ENCODE data around the gene BTK. TPM values are rescaled to one million over a fixed set of nuclear protein-coding genes. Genes with fewer than 3 reads are reported as not detected.

The BTK gene
- total and polyA plus RNA-seq, 9 of the 15 experiments (the other 6 are each of a cell fraction or from before 2014, with no cell fraction given) = 14.9 to 93.4 (median 65.2) TPM

GRCh38 chrX:101348452-101349192, 37.4 kb downstream of the BTK start, which contains the start of gene TIMM8A (continued):
- TF ChIP-seq DMBX1 (CRISPR knock-in tag; IDR thresholded peaks at IDR 0.05; ENCODE audit: borderline replicate concordance) (no peak), ZFP1 (CRISPR knock-in tag; IDR thresholded peaks at IDR 0.05) (no peak), ZNF507 (tag; conservative IDR thresholded peaks at IDR 0.05) (no peak), RNF219 (CRISPR knock-in tag; IDR thresholded peaks at IDR 0.05) (no peak), ERF (CRISPR knock-in tag; IDR thresholded peaks at IDR 0.05) (no peak), STAG1 (CRISPR knock-in tag; IDR thresholded peaks at IDR 0.05; ENCODE audit: borderline replicate concordance) (no peak), ZNF212 (CRISPR knock-in tag; IDR thresholded peaks at IDR 0.05) (no peak), SIN3A (IDR thresholded peaks at IDR 0.05; ENCODE audit: borderline replicate concordance in 2 of 2, control insufficient read depth in 1 of 2, low read depth in 2 of 2, low read length in 2 of 2) (peak in 1 of 2 experiments; percentile 72; a peak in 1 of 4 replicates), MEF2A (IDR thresholded peaks at IDR 0.05; ENCODE audit: control insufficient read depth, low read depth, low read length) (no peak), SMAD2 (IDR thresholded peaks at IDR 0.05; ENCODE audit: low read depth, low read length) (no peak), ZBTB1 (CRISPR knock-in tag; IDR thresholded peaks at IDR 0.05; ENCODE audit: borderline replicate concordance, low read depth) (no peak), CC2D1A (IDR thresholded peaks at IDR 0.05) (no peak), ZNF695 (CRISPR knock-in tag; IDR thresholded peaks at IDR 0.05) (no peak), SP2 (IDR thresholded peaks at IDR 0.05; ENCODE audit: extremely low read depth, low read depth, low read length, poor library complexity, severe bottlenecking) (no peak), SOX6 (IDR thresholded peaks at IDR 0.05) (peak; percentile 17; the same call in 1 of the 2 replicates), COPS2 (conservative IDR thresholded peaks at IDR 0.05) (no peak), NRF1 (conservative IDR thresholded peaks at IDR 0.05 in 1 of 2, IDR thresholded peaks at IDR 0.05 in 1 of 2) (peak; percentile 93 to 94), ELF2 (CRISPR knock-in tag; IDR thresholded peaks at IDR 0.05) (no peak), ETV5 (CRISPR knock-in tag; IDR thresholded peaks at IDR 0.05; ENCODE audit: low read depth) (no peak; the same call in 1 of the 2 replicates), MAFK (IDR thresholded peaks at IDR 0.05; ENCODE audit: low read length) (no peak), ZNF644 (tag; IDR thresholded peaks at IDR 0.05; ENCODE audit: low read depth) (no peak), HES1 (IDR thresholded peaks at IDR 0.05; ENCODE audit: low read depth) (no peak), ZNF280A (IDR thresholded peaks at IDR 0.05; ENCODE audit: low read depth, partially characterized antibody) (no peak), ZFP36 (IDR thresholded peaks at IDR 0.05; ENCODE audit: low read depth, low read length, partially characterized antibody) (no peak), SMAD3 (CRISPR knock-in tag; conservative IDR thresholded peaks at IDR 0.05) (no peak)
